Stimulated activated CD4-positive, alpha-beta T cell treated with anti-CD3 and anti-CD28 coated beads, Interleukin-2, amount 100 ng/mL, for 48 hours (primary cell): Measurements from ENCODE around the gene COL4A3.
"Not testable (repeated sequence)": the region's sequence is repeated elsewhere in the genome, so short reads cannot be mapped to it uniquely, and the experiment has no call there.

Experiments used
- DNase-seq, 2 donors: peaks; one replicate each; pipeline ENCODE4 v3.0.0-alpha.2; 2020

The COL4A3 gene

GRCh38 chr2:227219312-227220105 is 55.1 kb downstream of the COL4A3 start:
- DNase-seq: no peak

- no peak for DNase-seq
These were observed 56.7 kb downstream of the COL4A3 start for GRCh38 chr2:227221120-227221519.

GRCh38 chr2:227222292-227222691 is 57.9 kb downstream of the COL4A3 start:
- no peak for DNase-seq

GRCh38 chr2:227225641-227226040 is 61.2 kb downstream of the COL4A3 start:
- DNase-seq: not testable (repeated sequence)

GRCh38 chr2:227228061-227228667 is 63.7 kb downstream of the COL4A3 start:
- no peak for DNase-seq

GRCh38 chr2:227230151-227230550 is 65.7 kb downstream of the COL4A3 start:
- DNase-seq: no peak

GRCh38 chr2:227234429-227234828 is 70.0 kb downstream of the COL4A3 start:
- no peak for DNase-seq

- DNase-seq: no peak
These were observed 73.4 kb downstream of the COL4A3 start for GRCh38 chr2:227237786-227238185.

GRCh38 chr2:227238238-227239237 is 74.1 kb downstream of the COL4A3 start:
- peak; percentile 63 to 64 for DNase-seq

- no peak for DNase-seq
These were observed 76.6 kb downstream of the COL4A3 start for GRCh38 chr2:227241005-227241404.

- DNase-seq: no peak
These were observed 84.5 kb downstream of the COL4A3 start for GRCh38 chr2:227248876-227249275.

- DNase-seq: no peak
These were observed 88.4 kb downstream of the COL4A3 start for GRCh38 chr2:227252831-227253230.

GRCh38 chr2:227256605-227257004 is 92.2 kb downstream of the COL4A3 start:
- no peak for DNase-seq

GRCh38 chr2:227257820-227258219 is 93.4 kb downstream of the COL4A3 start:
- no peak for DNase-seq

- no peak for DNase-seq
These were observed 95.6 kb downstream of the COL4A3 start for GRCh38 chr2:227260041-227260440.

GRCh38 chr2:227267410-227268115 is 103.1 kb downstream of the COL4A3 start:
- DNase-seq: no peak

GRCh38 chr2:227280895-227281294 is 116.5 kb downstream of the COL4A3 start:
- no peak for DNase-seq

GRCh38 chr2:227285741-227286236 is 121.4 kb downstream of the COL4A3 start:
- DNase-seq: no peak

GRCh38 chr2:227287771-227288170 is 123.3 kb downstream of the COL4A3 start:
- no peak for DNase-seq

- no peak for DNase-seq
These were observed 127.9 kb downstream of the COL4A3 start for GRCh38 chr2:227292314-227292713.

GRCh38 chr2:227293531-227293930 is 129.1 kb downstream of the COL4A3 start:
- DNase-seq: no peak

GRCh38 chr2:227295806-227296205 is 131.4 kb downstream of the COL4A3 start:
- no peak for DNase-seq
